Measurements from ENCODE around the gene ACTL6A. TPM values are rescaled to one million over a fixed set of nuclear protein-coding genes. Genes with fewer than 3 reads are reported as not detected.
A peak's percentile ranks its signal among the peaks of the same experiment; 100 is the strongest.
"Not testable (repeated sequence)": the region's sequence is repeated elsewhere in the genome, so short reads cannot be mapped to it uniquely, and the experiment has no call there.

ACTL6A gene
- polyA plus RNA-seq (2011; rRNA removed): 55.3 and 67.5 TPM in 2 replicates
- 25.6 and 36.6 TPM in 2 replicates for polyA minus RNA-seq (2011; rRNA and poly(A)+ RNA removed)

DNA sequence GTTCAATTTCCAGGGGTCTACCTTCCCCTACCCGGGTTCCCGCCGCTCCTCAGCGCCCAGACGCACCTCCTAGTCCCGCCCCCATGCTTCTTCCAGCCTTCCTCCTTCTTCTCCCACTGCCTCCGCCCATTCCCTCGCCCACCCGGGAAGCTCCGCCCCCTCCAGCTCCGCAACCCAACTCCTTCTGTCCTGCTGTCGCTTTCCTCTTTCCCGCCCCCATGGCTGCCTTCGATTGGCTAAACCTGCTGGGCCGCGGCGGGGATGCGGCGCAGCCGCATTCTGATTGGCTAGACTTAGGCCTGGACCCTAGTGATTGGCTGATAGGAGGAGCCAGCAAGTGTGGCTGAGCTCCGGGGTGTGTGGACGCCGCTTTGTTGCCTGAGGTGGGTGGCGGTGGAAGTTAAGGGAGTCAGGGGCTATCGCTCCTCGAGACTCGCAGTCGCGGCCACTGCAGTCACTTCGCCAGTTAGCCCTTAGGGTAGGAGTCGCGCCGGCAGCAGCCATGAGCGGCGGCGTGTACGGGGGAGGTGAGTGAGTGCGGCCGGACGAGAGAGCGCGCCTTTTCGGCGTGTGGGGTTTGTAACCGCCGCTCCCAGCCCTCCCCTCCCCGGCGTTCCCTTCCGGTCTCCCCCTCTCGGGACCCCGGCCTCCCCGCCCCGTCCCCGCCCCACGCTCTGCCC is at the start of gene ACTL6A:
TSS of gene ACTL6A (plus strand) at position 336 of the 680 bp plus-strand sequence. CDS start at position 503, 167 bp downstream.
- TF ChIP-seq CTCF (IDR thresholded peaks at IDR 0.05; ENCODE audit: low read depth, low read length): no peak
- Histone ChIP-seq H3K27me3 (ENCODE audit: control insufficient read depth, insufficient read depth, low read length) (no peaks in the 10 kb centered on the region), H3K27ac (ENCODE audit: low read depth, low read length) (peak within 1 kb of the TSS; percentile 82), H3K9me3 (ENCODE audit: control insufficient read depth, insufficient read depth, low read length) (no peaks in the 10 kb centered on the region), H3K4me3 (ENCODE audit: low read depth, low read length) (peak within 1 kb of the TSS; percentile 95)
- CTCF ChIA-PET: interaction anchor here (0.8 to 3.0 kb wide), 7 partner anchors 139 to 547 kb away, joined by 3 to 19 read pairs (median 4); partner anchors contain the start of gene ZNF639
- POLR2A ChIA-PET: interaction anchor here (0.6 to 1.0 kb wide), 5 partner anchors 42 to 494 kb away, joined by 3 to 4 read pairs (median 4); partner anchors contain the start of genes MRPL47, NDUFB5 and PIK3CA
- peak; percentile 98 for DNase-seq (ENCODE audit: low read depth, low spot score)

- no peaks in the 10 kb centered on the region for H3K27me3 ChIP-seq (ENCODE audit: control insufficient read depth, insufficient read depth, low read length)
- H3K27ac ChIP-seq (ENCODE audit: low read depth, low read length): no peak overlapping the region
- H3K9me3 ChIP-seq (ENCODE audit: control insufficient read depth, insufficient read depth, low read length): no peaks in the 10 kb centered on the region
- ChIA-PET POLR2A (no interaction called here), CTCF (no interaction called here)
- no peak for TF ChIP-seq CTCF (IDR thresholded peaks at IDR 0.05; ENCODE audit: low read depth, low read length)
- no peak for DNase-seq (ENCODE audit: low read depth, low spot score)
- H3K4me3 ChIP-seq (ENCODE audit: low read depth, low read length): no peak overlapping the region
These were observed 48.9 kb upstream of the ACTL6A start for GRCh38 chr3:179513862-179514261.

DNA sequence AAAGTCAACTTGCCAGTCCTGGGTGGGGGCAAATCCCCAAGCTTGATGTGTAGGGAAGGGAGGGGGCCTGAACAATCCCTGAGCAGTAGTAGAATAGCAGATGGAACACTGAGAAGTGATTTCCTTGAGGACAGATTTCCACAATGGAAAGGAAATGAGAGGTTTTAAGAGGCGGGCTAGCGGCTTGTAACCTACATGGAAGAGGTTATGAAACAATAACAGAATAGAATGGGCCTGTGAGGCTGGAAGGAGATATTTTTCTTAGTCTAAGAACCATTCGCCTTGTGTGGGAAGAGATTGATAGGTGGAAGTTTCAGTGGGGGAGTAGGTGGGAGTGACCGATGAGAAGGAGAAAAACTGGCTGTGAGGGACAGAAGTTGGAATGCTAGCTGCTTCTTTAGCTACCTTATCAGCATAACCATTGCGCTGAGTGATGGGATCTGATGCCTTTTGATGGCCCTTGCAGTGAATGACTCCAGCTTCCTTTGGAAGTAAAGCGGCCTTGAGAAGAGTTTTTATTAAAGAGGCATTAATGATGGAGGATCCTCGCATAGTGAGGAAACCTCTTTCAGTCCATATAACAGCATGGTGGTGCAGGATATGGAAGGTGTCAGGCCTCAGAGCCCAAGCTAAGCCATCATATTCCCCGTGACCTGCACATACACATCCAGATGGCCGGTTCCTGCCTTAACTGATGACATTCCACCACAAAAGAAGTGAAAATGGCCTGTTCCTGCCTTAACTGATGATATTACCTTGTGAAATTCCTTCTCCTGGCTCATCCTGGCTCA is 46.1 kb upstream of the ACTL6A start:
- DNase-seq (ENCODE audit: low read depth, low spot score); POLR2A ChIA-PET; CTCF ChIA-PET; H3K27me3 ChIP-seq (ENCODE audit: control insufficient read depth, insufficient read depth, low read length); H3K4me3 ChIP-seq (ENCODE audit: low read depth, low read length); H3K9me3 ChIP-seq (ENCODE audit: control insufficient read depth, insufficient read depth, low read length); H3K27ac ChIP-seq (ENCODE audit: low read depth, low read length): not testable (repeated sequence)

DNA sequence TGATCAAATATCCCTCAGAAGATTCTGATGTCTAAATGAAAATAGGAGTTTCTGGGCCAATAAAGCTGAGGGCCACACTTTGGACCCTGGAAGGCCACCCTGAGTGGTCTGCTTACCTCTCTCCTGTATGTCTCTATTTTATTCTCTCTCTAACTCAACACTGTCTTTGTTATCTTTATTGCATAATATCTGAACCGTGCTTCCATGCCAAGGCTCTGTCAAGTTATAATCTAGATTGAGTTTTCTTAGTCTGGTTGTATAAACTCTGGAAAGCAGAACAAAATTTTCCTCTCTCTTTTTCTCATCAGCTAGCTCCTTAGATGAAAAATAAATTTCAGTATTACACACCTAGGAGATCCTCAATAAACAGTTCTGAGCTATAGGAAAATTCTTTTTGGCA is 36.2 kb upstream of the ACTL6A start:
- H3K4me3 ChIP-seq (ENCODE audit: low read depth, low read length): peak overlapping the region; percentile 65
- no peaks in the 10 kb centered on the region for H3K27me3 ChIP-seq (ENCODE audit: control insufficient read depth, insufficient read depth, low read length)
- ChIA-PET CTCF (no interaction called here), POLR2A (no interaction called here)
- no peaks in the 10 kb centered on the region for H3K9me3 ChIP-seq (ENCODE audit: control insufficient read depth, insufficient read depth, low read length)
- DNase-seq (ENCODE audit: low read depth, low spot score): no peak
- H3K27ac ChIP-seq (ENCODE audit: low read depth, low read length): no peak overlapping the region
- TF ChIP-seq CTCF (IDR thresholded peaks at IDR 0.05; ENCODE audit: low read depth, low read length): no peak

GRCh38 chr3:179526989-179527391 is 35.7 kb upstream of the ACTL6A start:
- Histone ChIP-seq H3K9me3 (ENCODE audit: control insufficient read depth, insufficient read depth, low read length) (no peaks in the 10 kb centered on the region), H3K4me3 (ENCODE audit: low read depth, low read length) (peak overlapping the region; percentile 65), H3K27me3 (ENCODE audit: control insufficient read depth, insufficient read depth, low read length) (no peaks in the 10 kb centered on the region), H3K27ac (ENCODE audit: low read depth, low read length) (peak overlapping the region; percentile 89)
- no peak for TF ChIP-seq CTCF (IDR thresholded peaks at IDR 0.05; ENCODE audit: low read depth, low read length)
- peak; percentile 62 for DNase-seq (ENCODE audit: low read depth, low spot score)
- POLR2A ChIA-PET: no interaction called here
- CTCF ChIA-PET: no interaction called here
